SH-SY5Y (cell line): ENCODE measurements around the gene KNTC1.

Source experiments
- GATA2 ChIP-seq: IDR thresholded peaks from 2 replicates; pipeline ENCODE4 v1.6.1; 2011; ENCODE audit warnings: mild to moderate bottlenecking, low read depth, low read length
- GATA3 ChIP-seq: IDR thresholded peaks from 2 replicates; pipeline ENCODE4 v1.6.1; 2011; ENCODE audit warnings: low read depth, mild to moderate bottlenecking, low read length, moderate library complexity

DNA sequence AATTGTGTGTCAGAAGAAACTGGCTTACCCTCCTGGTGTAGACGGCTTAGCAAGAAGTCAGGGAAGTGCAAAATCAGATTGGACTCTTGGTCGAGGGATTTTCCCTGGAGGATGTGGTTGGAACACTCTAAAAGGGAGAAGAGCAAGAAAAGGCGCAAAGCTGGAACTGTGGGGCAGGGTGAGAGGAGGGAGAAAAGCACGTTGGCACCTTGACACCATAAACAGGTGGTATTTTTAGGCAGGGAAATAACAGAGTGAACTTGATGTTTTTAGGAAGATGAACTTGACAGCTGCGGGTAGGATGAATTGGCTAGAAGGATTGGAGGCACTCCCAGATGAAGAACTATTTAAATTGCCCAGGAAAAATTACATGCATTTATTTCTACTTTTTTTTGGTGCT, 108.4 kb downstream of the KNTC1 start:
- TF ChIP-seq GATA2 (no peak), GATA3 (no peak)
